GM23338 (cell line): ENCODE measurements around the gene TBCEL. TPM values are rescaled to one million over a fixed set of nuclear protein-coding genes. Genes with fewer than 3 reads are reported as not detected.

Experiments
- ATAC-seq: fragments of 200-7000 bp; cut with Tn5 transposase; 3 replicates; pipeline ENCODE4 v1.9.1; 2020
- DNase-seq: peaks from one replicate; pipeline ENCODE4 v3.0.0-alpha.2; 2015; ENCODE audit warnings: low spot score
- H2AFZ ChIP-seq: fragments of 200-600 bp; sonication (generic); 2 replicates; pipeline ENCODE4 v1.8.0; 2016; ENCODE audit warnings: antibody characterized with exemption, mild to moderate bottlenecking, moderate library complexity
- H3F3A ChIP-seq: fragments of 200-600 bp; sonication (generic); replicated peaks from 2 replicates; pipeline ENCODE4 v1.8.0; 2017; ENCODE audit warnings: antibody characterized with exemption, mixed run types, low read depth
- H3K27ac ChIP-seq: fragments of 200-600 bp; sonication (generic); 2 replicates; pipeline ENCODE4 v1.6.1; 2016; ENCODE audit warnings: low read depth
- H3K27me3 ChIP-seq: fragments of 200-600 bp; sonication (generic); 2 replicates; pipeline ENCODE4 v1.8.0; 2016; ENCODE audit warnings: mild to moderate bottlenecking, mixed run types, moderate library complexity; ENCODE audit not compliant: insufficient read depth
- H3K36me3 ChIP-seq: fragments of 200-600 bp; sonication (generic); 2 replicates; pipeline ENCODE4 v1.8.0; 2016; ENCODE audit warnings: mild to moderate bottlenecking; ENCODE audit not compliant: insufficient read depth
- H3K4me1 ChIP-seq: fragments of 200-600 bp; sonication (generic); 2 replicates; pipeline ENCODE4 v1.8.0; 2016; ENCODE audit warnings: mild to moderate bottlenecking, moderate library complexity; ENCODE audit not compliant: insufficient read depth
- H3K4me2 ChIP-seq: fragments of 200-600 bp; sonication (generic); 2 replicates; pipeline ENCODE4 v1.7.1; 2017; ENCODE audit warnings: mixed run types
- H3K4me3 ChIP-seq: fragments of 200-600 bp; sonication (generic); 2 replicates; pipeline ENCODE4 v1.6.1; 2016; ENCODE audit warnings: mixed run types
- H3K79me2 ChIP-seq: fragments of 200-600 bp; sonication (generic); replicated peaks from 2 replicates; pipeline ENCODE4 v1.8.0; 2017; ENCODE audit warnings: mild to moderate bottlenecking; ENCODE audit not compliant: insufficient read depth
- H3K9me2 ChIP-seq: fragments of 200-600 bp; sonication (generic); 2 replicates; pipeline ENCODE4 v1.8.0; 2017; ENCODE audit not compliant: insufficient read depth
- H4K20me1 ChIP-seq: fragments of 200-600 bp; sonication (generic); replicated peaks from 2 replicates; pipeline ENCODE4 v1.8.0; 2017; ENCODE audit warnings: mild to moderate bottlenecking; ENCODE audit not compliant: insufficient read depth
- H3K27ac Mint-ChIP-seq: 2 replicates; pipeline ENCODE4 v1.8.0; 2020; ENCODE audit warnings: inconsistent platforms, mild to moderate bottlenecking, moderate library complexity, mixed read lengths
- H3K27me3 Mint-ChIP-seq: 3 replicates; pipeline ENCODE4 v1.8.0; 2022; ENCODE audit warnings: low read depth, mild to moderate bottlenecking, moderate library complexity, mixed read lengths, inconsistent platforms; ENCODE audit not compliant: insufficient read depth, poor library complexity
- H3K36me3 Mint-ChIP-seq: 3 replicates; pipeline ENCODE4 v1.8.0; 2021; ENCODE audit warnings: low read depth, mild to moderate bottlenecking, inconsistent platforms, moderate library complexity, mixed read lengths
- H3K4me1 Mint-ChIP-seq: 3 replicates; pipeline ENCODE4 v1.8.0; 2020; ENCODE audit warnings: mild to moderate bottlenecking, inconsistent platforms, mixed read lengths
- H3K4me3 Mint-ChIP-seq: 3 replicates; pipeline ENCODE4 v1.8.0; 2021; ENCODE audit warnings: moderate library complexity, mild to moderate bottlenecking, inconsistent platforms, mixed read lengths
- H3K9me3 Mint-ChIP-seq: 3 replicates; pipeline ENCODE4 v1.8.0; 2020; ENCODE audit warnings: moderate library complexity, mild to moderate bottlenecking, inconsistent platforms, mixed read lengths
- EZH2phosphoT487 ChIP-seq: fragments of 200-600 bp; sonication (generic); IDR thresholded peaks from one replicate; pipeline ENCODE4 v1.8.1; 2018; ENCODE audit warnings: antibody characterized with exemption; ENCODE audit not compliant: unreplicated experiment
- NANOG ChIP-seq: IDR thresholded peaks from 2 replicates; pipeline ENCODE4 v1.6.1; 2016; ENCODE audit warnings: antibody characterized with exemption, borderline replicate concordance
- POLR2AphosphoS5 ChIP-seq: IDR thresholded peaks from 2 replicates; pipeline ENCODE4 v1.6.1; 2016; ENCODE audit warnings: antibody characterized with exemption, low read depth
- STAT1 ChIP-seq: IDR thresholded peaks from one replicate; pipeline ENCODE4 v1.6.1; 2016; ENCODE audit warnings: antibody characterized with exemption; ENCODE audit not compliant: unreplicated experiment
- ZNF331 ChIP-seq: fragments of 250-450 bp; sonication (Bioruptor Pico); IDR thresholded peaks from 2 replicates; pipeline ENCODE4 v1.5.0; 2020; ENCODE audit warnings: low read depth, mild to moderate bottlenecking, moderate library complexity
- polyA plus RNA-seq: library from polyadenylated mRNA; unstranded; fragments of >200 nt; fragmentation: Nextera tagmentation; extraction: Ambion mirVana; gene quantifications from 2 replicates; pipeline ENCODE4 v1.2.1, GENCODE V29; 2016
- total RNA-seq: library from RNA; depleted of rRNA; stranded (reverse); fragments of >200 nt; shearing (Covaris generic); gene quantifications from 2 replicates; pipeline ENCODE4 v1.2.3, GENCODE V29; 2014
- TF ChIP-seq, protein P1 (sequence below): IDR thresholded peaks from 2 replicates; pipeline ENCODE4 v1.6.1; 2016; ENCODE audit warnings: antibody characterized with exemption
- TF ChIP-seq, protein P2 (sequence below), 2 experiments: fragments of 200-600 bp in 1 of 2; sonication (generic) in 1 of 2; conservative IDR thresholded peaks; 2 replicates each; pipeline versions ENCODE4 v1.5.1 to v1.6.1; 2016 to 2017; ENCODE audit warnings: antibody characterized with exemption in 2 of 2, low read depth in 2 of 2, mild to moderate bottlenecking in 2 of 2, moderate library complexity in 1 of 2
- TF ChIP-seq, protein P3 (sequence below): IDR thresholded peaks from one replicate; pipeline ENCODE4 v1.6.1; 2018; ENCODE audit warnings: antibody characterized with exemption; ENCODE audit not compliant: unreplicated experiment

TBCEL gene
- total and polyA plus RNA-seq, 2 experiments from 2014 or later = 5.4 to 16.2 TPM

DNA sequence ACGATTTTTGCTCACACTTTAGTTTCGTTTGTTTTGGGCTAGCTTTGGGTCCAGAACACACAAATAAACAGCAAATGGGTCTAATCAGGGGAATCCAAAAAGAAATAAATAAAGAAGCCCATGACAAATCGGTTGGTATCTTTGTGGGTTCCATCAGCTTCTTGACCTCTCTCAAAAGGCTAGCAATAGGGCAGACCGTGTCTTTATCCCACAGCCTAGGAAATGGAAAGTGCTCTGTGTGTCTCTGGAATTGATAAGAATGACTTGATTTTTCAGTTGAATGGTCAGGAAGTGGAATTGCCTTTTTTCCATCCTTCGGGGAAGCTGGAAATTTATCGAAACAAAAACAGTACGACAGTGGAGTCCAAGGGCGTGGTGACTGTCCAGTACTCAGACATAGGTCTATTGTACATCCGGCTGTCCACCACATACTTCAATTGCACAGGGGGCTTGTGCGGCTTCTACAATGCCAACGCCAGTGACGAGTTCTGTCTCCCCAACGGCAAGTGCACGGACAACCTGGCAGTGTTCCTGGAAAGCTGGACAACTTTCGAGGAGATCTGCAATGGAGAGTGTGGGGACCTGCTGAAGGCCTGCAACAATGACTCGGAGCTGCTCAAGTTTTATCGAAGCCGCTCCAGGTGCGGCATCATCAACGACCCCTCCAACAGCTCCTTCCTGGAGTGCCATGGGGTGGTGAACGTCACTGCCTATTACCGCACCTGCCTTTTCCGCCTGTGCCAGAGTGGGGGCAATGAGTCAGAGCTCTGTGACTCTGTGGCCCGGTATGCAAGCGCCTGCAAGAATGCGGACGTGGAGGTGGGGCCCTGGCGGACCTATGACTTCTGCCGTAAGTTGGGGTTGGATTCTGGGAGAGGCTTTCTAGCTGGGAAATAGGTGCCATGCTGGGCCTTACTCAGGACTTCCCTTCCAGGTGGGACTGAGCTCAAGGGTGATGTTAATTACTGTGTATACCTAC lies 105.7 kb downstream of the TBCEL start (continued):
- TF ChIP-seq, protein P1, sequence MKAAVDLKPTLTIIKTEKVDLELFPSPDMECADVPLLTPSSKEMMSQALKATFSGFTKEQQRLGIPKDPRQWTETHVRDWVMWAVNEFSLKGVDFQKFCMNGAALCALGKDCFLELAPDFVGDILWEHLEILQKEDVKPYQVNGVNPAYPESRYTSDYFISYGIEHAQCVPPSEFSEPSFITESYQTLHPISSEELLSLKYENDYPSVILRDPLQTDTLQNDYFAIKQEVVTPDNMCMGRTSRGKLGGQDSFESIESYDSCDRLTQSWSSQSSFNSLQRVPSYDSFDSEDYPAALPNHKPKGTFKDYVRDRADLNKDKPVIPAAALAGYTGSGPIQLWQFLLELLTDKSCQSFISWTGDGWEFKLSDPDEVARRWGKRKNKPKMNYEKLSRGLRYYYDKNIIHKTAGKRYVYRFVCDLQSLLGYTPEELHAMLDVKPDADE = no peak
- TF ChIP-seq EZH2phosphoT487 (no peak), ZNF331 (CRISPR knock-in tag) (no peak), STAT1 (no peak), POLR2AphosphoS5 (no peak)
- TF ChIP-seq, protein P2, sequence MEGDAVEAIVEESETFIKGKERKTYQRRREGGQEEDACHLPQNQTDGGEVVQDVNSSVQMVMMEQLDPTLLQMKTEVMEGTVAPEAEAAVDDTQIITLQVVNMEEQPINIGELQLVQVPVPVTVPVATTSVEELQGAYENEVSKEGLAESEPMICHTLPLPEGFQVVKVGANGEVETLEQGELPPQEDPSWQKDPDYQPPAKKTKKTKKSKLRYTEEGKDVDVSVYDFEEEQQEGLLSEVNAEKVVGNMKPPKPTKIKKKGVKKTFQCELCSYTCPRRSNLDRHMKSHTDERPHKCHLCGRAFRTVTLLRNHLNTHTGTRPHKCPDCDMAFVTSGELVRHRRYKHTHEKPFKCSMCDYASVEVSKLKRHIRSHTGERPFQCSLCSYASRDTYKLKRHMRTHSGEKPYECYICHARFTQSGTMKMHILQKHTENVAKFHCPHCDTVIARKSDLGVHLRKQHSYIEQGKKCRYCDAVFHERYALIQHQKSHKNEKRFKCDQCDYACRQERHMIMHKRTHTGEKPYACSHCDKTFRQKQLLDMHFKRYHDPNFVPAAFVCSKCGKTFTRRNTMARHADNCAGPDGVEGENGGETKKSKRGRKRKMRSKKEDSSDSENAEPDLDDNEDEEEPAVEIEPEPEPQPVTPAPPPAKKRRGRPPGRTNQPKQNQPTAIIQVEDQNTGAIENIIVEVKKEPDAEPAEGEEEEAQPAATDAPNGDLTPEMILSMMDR (conservative IDR thresholded peaks at IDR 0.05; ENCODE audit: low read depth in 2 of 2) = no peak
- TF ChIP-seq, protein P3, sequence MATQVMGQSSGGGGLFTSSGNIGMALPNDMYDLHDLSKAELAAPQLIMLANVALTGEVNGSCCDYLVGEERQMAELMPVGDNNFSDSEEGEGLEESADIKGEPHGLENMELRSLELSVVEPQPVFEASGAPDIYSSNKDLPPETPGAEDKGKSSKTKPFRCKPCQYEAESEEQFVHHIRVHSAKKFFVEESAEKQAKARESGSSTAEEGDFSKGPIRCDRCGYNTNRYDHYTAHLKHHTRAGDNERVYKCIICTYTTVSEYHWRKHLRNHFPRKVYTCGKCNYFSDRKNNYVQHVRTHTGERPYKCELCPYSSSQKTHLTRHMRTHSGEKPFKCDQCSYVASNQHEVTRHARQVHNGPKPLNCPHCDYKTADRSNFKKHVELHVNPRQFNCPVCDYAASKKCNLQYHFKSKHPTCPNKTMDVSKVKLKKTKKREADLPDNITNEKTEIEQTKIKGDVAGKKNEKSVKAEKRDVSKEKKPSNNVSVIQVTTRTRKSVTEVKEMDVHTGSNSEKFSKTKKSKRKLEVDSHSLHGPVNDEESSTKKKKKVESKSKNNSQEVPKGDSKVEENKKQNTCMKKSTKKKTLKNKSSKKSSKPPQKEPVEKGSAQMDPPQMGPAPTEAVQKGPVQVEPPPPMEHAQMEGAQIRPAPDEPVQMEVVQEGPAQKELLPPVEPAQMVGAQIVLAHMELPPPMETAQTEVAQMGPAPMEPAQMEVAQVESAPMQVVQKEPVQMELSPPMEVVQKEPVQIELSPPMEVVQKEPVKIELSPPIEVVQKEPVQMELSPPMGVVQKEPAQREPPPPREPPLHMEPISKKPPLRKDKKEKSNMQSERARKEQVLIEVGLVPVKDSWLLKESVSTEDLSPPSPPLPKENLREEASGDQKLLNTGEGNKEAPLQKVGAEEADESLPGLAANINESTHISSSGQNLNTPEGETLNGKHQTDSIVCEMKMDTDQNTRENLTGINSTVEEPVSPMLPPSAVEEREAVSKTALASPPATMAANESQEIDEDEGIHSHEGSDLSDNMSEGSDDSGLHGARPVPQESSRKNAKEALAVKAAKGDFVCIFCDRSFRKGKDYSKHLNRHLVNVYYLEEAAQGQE = no peak

DNA sequence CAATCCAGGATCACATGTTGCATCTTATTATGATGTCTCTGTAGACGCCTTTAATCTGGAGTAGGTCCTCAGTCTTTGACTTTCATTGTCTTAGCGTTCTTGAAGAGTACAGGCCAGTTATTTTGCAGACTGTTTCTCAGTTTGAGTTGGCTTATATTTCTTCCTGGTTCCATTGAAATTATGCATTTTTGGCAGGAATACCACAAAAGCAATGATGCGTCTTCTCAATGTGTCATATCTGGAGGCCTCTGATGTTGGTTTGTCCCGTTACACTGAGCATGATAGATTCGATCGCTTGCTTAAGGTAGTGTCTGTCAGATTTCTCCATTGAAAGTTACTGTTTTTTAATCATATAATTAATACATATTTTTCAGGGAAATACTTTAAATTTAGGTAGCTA lies 107.8 kb downstream of the TBCEL start:
- TF ChIP-seq, protein P2 (conservative IDR thresholded peaks at IDR 0.05; ENCODE audit: low read depth in 2 of 2) = no peak
- TF ChIP-seq NANOG = no peak
- TF ChIP-seq, protein P1 = no peak
- Histone ChIP-seq H2AFZ (no peak overlapping the region), H3K4me3 (no peak overlapping the region), H3K9me2 (no peaks in the 10 kb centered on the region), H3K36me3 (no peaks in the 10 kb centered on the region), H3K4me2 (no peak overlapping the region), H4K20me1 (no peaks in the 10 kb centered on the region), H3K4me1 (no peaks in the 10 kb centered on the region), H3K27ac (no peak overlapping the region), H3F3A (no peaks in the 10 kb centered on the region), H3K27me3 (no peaks in the 10 kb centered on the region), H3K79me2 (no peaks in the 10 kb centered on the region)
- H3K4me3 Mint-ChIP-seq = no peak overlapping the region
- DNase-seq = no peak
- no peak overlapping the region for H3K27ac Mint-ChIP-seq
- H3K36me3 Mint-ChIP-seq = no peaks in the 10 kb centered on the region
- H3K27me3 Mint-ChIP-seq = peaks cover 4% of the 10 kb centered on the region
- no peak for ATAC-seq
- H3K9me3 Mint-ChIP-seq = no peaks in the 10 kb centered on the region
- H3K4me1 Mint-ChIP-seq = no peaks in the 10 kb centered on the region; the same call in 2 of the 3 replicates
